OCI-LY1 (cell line): ENCODE measurements around the gene ALLC.

ENCODE experiments used
- EZH2 ChIP-seq: fragments of 200-600 bp; sonication (generic), shearing (Covaris generic); IDR thresholded peaks from 2 replicates; pipeline ENCODE4 v1.8.0; 2017; ENCODE audit warnings: borderline replicate concordance, mixed run types, mild to moderate bottlenecking, antibody characterized with exemption, low read length, moderate library complexity, mixed read lengths
- TF ChIP-seq, protein P1 (sequence below): fragments of 200-600 bp; sonication (generic), shearing (Covaris generic); IDR thresholded peaks from 2 replicates; pipeline ENCODE4 v1.5.1; 2017; ENCODE audit warnings: mild to moderate bottlenecking, antibody characterized with exemption, low read length, moderate library complexity, mixed read lengths

DNA sequence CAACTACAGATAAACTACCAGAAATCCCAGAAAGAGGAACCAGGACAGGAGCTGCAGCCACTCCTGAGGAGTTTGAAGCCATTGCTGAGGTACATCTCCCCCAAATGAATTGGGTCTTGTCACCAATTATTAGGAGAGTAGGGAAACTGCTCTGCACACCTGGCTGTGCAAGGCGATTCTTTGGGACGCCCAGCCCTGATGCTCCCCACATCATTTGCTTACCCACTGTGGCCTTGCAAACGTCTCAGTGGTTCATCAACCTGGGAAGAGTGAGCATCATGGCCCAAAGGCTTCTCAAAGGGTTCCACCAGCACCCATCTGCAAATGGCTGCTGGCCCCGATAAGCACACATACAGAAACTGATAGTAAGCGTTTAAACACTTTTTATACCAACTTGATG lies 23.6 kb downstream of the ALLC start:
- TF ChIP-seq, protein P1, sequence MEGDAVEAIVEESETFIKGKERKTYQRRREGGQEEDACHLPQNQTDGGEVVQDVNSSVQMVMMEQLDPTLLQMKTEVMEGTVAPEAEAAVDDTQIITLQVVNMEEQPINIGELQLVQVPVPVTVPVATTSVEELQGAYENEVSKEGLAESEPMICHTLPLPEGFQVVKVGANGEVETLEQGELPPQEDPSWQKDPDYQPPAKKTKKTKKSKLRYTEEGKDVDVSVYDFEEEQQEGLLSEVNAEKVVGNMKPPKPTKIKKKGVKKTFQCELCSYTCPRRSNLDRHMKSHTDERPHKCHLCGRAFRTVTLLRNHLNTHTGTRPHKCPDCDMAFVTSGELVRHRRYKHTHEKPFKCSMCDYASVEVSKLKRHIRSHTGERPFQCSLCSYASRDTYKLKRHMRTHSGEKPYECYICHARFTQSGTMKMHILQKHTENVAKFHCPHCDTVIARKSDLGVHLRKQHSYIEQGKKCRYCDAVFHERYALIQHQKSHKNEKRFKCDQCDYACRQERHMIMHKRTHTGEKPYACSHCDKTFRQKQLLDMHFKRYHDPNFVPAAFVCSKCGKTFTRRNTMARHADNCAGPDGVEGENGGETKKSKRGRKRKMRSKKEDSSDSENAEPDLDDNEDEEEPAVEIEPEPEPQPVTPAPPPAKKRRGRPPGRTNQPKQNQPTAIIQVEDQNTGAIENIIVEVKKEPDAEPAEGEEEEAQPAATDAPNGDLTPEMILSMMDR = no peak
- no peak for TF ChIP-seq EZH2
